ENCODE measurements around the gene NEK4.

Gene NEK4

GRCh38 chr3:52663098-52663497, 107.6 kb downstream of the NEK4 start:
- no peak for DNase-seq (ENCODE audit: low spot score)

- DNase-seq (ENCODE audit: low spot score): no peak
These were observed 110.7 kb downstream of the NEK4 start for GRCh38 chr3:52660046-52660445.
